CD4-positive, alpha-beta memory T cell (primary cell): ENCODE results near the gene MRPS31. TPM values are rescaled to one million over a fixed set of nuclear protein-coding genes. Genes with fewer than 3 reads are reported as not detected.

ENCODE experiments used
- CTCF ChIA-PET: fragments of 350-600 bp; sonication (Branson Sonifier 250); formaldehyde crosslinking; loops from one replicate; lab custom pipeline; 2021; ENCODE audit warnings: inconsistent platforms; ENCODE audit not compliant: partially characterized antibody; lab: Charles Lee
- POLR2A ChIA-PET: fragments of 350-600 bp; sonication (Branson Sonifier 250); formaldehyde crosslinking; loops from one replicate; lab custom pipeline; 2021; ENCODE audit not compliant: partially characterized antibody; lab: Charles Lee
- DNase-seq, 5 donors: peaks; one replicate each; pipeline versions ENCODE4 v3.0.0 to v3.0.0-alpha.2; 2020 to 2022; ENCODE audit warnings: mixed read lengths in 1 of 5
- H3K27ac ChIP-seq: one replicate; pipeline ENCODE4 v1.7.0; 2013; ENCODE audit warnings: low read depth, low read length
- H3K27me3 ChIP-seq: 2 replicates; pipeline ENCODE4 v1.7.0; 2013; ENCODE audit warnings: mild to moderate bottlenecking, low read length, moderate library complexity; ENCODE audit not compliant: insufficient read depth
- H3K36me3 ChIP-seq: 2 replicates; pipeline ENCODE4 v1.7.0; 2013; ENCODE audit warnings: mild to moderate bottlenecking, low read length, moderate library complexity; ENCODE audit not compliant: insufficient read depth
- H3K4me1 ChIP-seq: 2 replicates; pipeline ENCODE4 v1.7.0; 2013; ENCODE audit warnings: mild to moderate bottlenecking, low read length, moderate library complexity; ENCODE audit not compliant: insufficient read depth
- H3K4me3 ChIP-seq, 2 donors: one replicate each; pipeline ENCODE4 v1.7.0; 2013; ENCODE audit warnings: low read length in 2 of 2, mild to moderate bottlenecking in 1 of 2
- H3K9me3 ChIP-seq, 2 donors: one replicate each; pipeline ENCODE4 v1.7.0; 2013; ENCODE audit warnings: low read length in 2 of 2, control low read depth in 1 of 2; ENCODE audit not compliant: control insufficient read depth in 1 of 2
- H3K27ac Mint-ChIP-seq, 7 donors: one replicate each; pipeline ENCODE4 v1.8.0; 2020 to 2021; ENCODE audit warnings: mixed read lengths in 7 of 7, mild to moderate bottlenecking in 6 of 7, inconsistent platforms in 3 of 7, moderate library complexity in 3 of 7
- H3K27me3 Mint-ChIP-seq, 2 donors: one replicate each; pipeline ENCODE4 v1.8.0; 2020 to 2021; ENCODE audit warnings: mixed read lengths in 2 of 2
- H3K36me3 Mint-ChIP-seq, 2 donors: one replicate each; pipeline ENCODE4 v1.8.0; 2020 to 2021; ENCODE audit warnings: mixed read lengths in 2 of 2, inconsistent platforms in 1 of 2, mild to moderate bottlenecking in 1 of 2
- H3K4me1 Mint-ChIP-seq, 4 donors: one replicate each; pipeline ENCODE4 v1.8.0; 2020 to 2021; ENCODE audit warnings: mixed read lengths in 4 of 4, mild to moderate bottlenecking in 1 of 4
- H3K4me3 Mint-ChIP-seq, 8 donors: one replicate each; pipeline ENCODE4 v1.8.0; 2020 to 2021; ENCODE audit warnings: mixed read lengths in 8 of 8, mild to moderate bottlenecking in 7 of 8, moderate library complexity in 6 of 8, inconsistent platforms in 3 of 8
- H3K9me3 Mint-ChIP-seq, 8 donors: one replicate each; pipeline ENCODE4 v1.8.0; 2020 to 2021; ENCODE audit warnings: mixed read lengths in 8 of 8, mild to moderate bottlenecking in 5 of 8, inconsistent platforms in 3 of 8, moderate library complexity in 1 of 8
- intact Hi-C: fragments of 100-400 bp; cut with micrococcal nuclease; formaldehyde crosslinking; loops from one replicate; pipeline ENCODE4 v1.15.1; 2023
- polyA plus RNA-seq, 2 donors: library from polyadenylated mRNA; unstranded; fragments of 300-500 nt; fragmentation: Illumina TruSeq; gene quantifications; one replicate each; pipeline ENCODE4 v1.2.3, GENCODE V29; 2021
- total RNA-seq, 2 experiments: library from RNA; stranded (reverse); gene quantifications; one replicate each; pipeline ENCODE4 v1.2.3, GENCODE V29; 2021

Gene MRPS31
- total and polyA plus RNA-seq, 4 experiments from 2014 or later, result 37.7 to 58.5 (median 43.8) TPM

DNA sequence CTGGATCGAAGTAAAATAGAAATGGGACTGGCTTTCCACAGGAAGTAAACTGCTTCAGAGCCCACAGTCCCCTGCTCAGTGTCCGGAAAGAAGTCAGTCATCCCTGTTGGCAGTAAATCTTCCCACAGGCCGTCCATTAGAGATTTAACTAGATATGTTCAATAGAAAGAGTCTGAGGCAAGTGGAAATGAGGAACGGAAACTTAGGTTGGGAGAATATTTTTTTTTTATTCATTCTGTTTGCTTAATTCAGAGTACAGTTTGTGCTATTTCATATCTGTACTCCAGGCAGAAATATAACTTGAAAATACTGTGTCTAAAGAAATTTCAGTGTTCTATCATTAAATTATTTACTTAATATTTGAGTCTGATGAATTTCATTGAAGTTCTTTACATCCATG, 41.1 kb upstream of the MRPS31 start:
- ChIA-PET POLR2A (no interaction called here), CTCF (no interaction called here)
- no peaks in the 10 kb centered on the region for H3K4me1 ChIP-seq
- DNase-seq, result no peak
- H3K36me3 ChIP-seq, result peaks cover 5% of the 10 kb centered on the region
- H3K27me3 ChIP-seq, result no peaks in the 10 kb centered on the region
- Mint-ChIP-seq H3K4me3 (no peak overlapping the region), H3K4me1 (peaks cover 0 to 3% (median 0%) of the 10 kb centered on the region in 4 donors), H3K36me3 (peaks cover 62 to 66% of the 10 kb centered on the region in 2 donors), H3K27ac (peak overlapping the region in 2 of 7 donors; percentile 63 to 64), H3K27me3 (no peaks in the 10 kb centered on the region), H3K9me3 (peaks cover 2 to 16% (median 9%) of the 10 kb centered on the region in 8 donors)
- no peak overlapping the region for H3K4me3 ChIP-seq
- intact Hi-C loops, result no loop called here
- no peaks in the 10 kb centered on the region for H3K9me3 ChIP-seq
- H3K27ac ChIP-seq, result no peak overlapping the region

DNA sequence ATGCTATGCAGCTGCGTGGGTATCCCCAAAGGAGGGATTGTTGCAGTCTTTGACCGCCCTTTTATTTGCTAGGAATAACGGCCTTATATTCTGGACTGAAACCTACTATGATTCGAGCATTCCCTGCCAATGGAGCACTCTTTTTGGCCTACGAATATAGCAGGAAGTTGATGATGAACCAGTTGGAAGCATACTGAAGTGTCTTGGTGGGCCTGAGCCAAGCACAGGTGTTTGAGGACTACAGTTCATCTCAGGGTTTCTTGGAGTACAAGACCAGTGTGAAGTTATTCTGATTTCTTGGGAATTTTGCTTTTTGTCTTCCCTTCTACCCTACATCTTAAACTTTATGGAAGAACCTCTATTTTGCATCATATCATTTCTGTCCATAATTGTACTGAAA, 38.5 kb upstream of the MRPS31 start:
- no peaks in the 10 kb centered on the region for H3K27me3 ChIP-seq
- ChIA-PET CTCF (no interaction called here), POLR2A (no interaction called here)
- Mint-ChIP-seq H3K4me1 (peaks cover 0 to 3% (median 0%) of the 10 kb centered on the region in 4 donors), H3K9me3 (peaks cover 0 to 2% (median 0%) of the 10 kb centered on the region in 8 donors), H3K27ac (no peak overlapping the region), H3K36me3 (peaks cover 63 to 78% of the 10 kb centered on the region in 2 donors), H3K27me3 (no peaks in the 10 kb centered on the region), H3K4me3 (no peak overlapping the region)
- no peaks in the 10 kb centered on the region for H3K9me3 ChIP-seq
- DNase-seq, result no peak
- intact Hi-C loops, result no loop called here
- H3K4me3 ChIP-seq, result no peak overlapping the region
- H3K4me1 ChIP-seq, result no peaks in the 10 kb centered on the region
- peaks cover 18% of the 10 kb centered on the region for H3K36me3 ChIP-seq
- no peak overlapping the region for H3K27ac ChIP-seq

DNA sequence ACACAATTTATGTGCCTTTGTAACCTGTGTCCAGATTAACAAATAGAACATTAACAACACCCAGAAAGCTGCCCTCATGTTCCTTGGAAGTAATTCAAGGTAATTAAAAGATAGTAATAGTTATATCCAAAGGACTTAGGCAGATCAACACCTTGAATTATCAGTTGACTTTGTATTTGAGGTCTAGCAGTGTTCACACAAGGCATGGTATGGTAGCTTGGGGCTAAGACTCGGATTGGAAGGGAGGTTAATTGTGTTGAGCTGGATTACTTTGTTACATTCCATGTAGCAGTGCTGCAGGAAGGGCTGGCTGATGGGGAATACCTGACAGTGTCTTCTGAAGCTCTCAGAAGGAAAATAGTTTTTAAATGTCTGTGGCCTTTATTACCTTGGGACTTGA, 35.3 kb upstream of the MRPS31 start:
- Mint-ChIP-seq H3K27ac (peak overlapping the region in 2 of 7 donors; percentile 2 to 24), H3K9me3 (no peaks in the 10 kb centered on the region), H3K4me3 (no peak overlapping the region), H3K36me3 (peaks cover 59 to 77% of the 10 kb centered on the region in 2 donors), H3K4me1 (peaks cover 0 to 1% (median 0%) of the 10 kb centered on the region in 4 donors), H3K27me3 (no peaks in the 10 kb centered on the region)
- POLR2A ChIA-PET, result no interaction called here
- Histone ChIP-seq H3K4me1 (no peaks in the 10 kb centered on the region), H3K27ac (no peak overlapping the region), H3K9me3 (no peaks in the 10 kb centered on the region), H3K27me3 (no peaks in the 10 kb centered on the region), H3K4me3 (no peak overlapping the region), H3K36me3 (peaks cover 18% of the 10 kb centered on the region)
- CTCF ChIA-PET, result interaction anchor here (0.8 kb wide), 1 partner anchor 168 kb away, joined by 3 read pairs; no protein-coding TSS in a partner anchor
- intact Hi-C loops, result no loop called here
- DNase-seq, result no peak

DNA sequence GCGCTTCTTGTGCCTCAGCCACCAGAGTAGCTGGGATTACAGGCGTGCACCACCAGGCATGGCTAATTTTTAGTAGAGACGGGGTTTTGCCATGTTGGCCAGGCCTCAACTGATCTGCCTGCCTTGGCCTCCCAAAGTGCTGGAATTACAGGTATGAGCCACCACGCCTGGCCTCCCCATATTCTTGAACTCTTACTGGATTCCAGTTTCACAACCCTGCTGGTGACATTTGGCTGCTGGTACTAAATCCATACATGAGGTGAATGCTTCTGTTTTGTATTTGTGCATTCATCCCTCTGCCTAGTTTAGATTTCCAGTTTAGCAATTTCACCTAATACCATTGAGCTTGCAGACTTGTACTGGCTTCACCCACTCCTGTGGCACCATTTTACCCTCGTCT, 32.3 kb upstream of the MRPS31 start:
- no peak for DNase-seq
- Histone ChIP-seq H3K27me3 (no peaks in the 10 kb centered on the region), H3K4me1 (no peaks in the 10 kb centered on the region), H3K27ac (no peak overlapping the region), H3K9me3 (no peaks in the 10 kb centered on the region), H3K4me3 (no peak overlapping the region), H3K36me3 (peaks cover 20% of the 10 kb centered on the region)
- ChIA-PET CTCF (no interaction called here), POLR2A (no interaction called here)
- Mint-ChIP-seq H3K4me1 (peaks cover 2 to 12% (median 5%) of the 10 kb centered on the region in 4 donors), H3K27ac (no peak overlapping the region), H3K27me3 (no peaks in the 10 kb centered on the region), H3K4me3 (no peak overlapping the region), H3K36me3 (peaks cover 68 to 75% of the 10 kb centered on the region in 2 donors), H3K9me3 (no peaks in the 10 kb centered on the region)
- intact Hi-C loops, result no loop called here

DNA sequence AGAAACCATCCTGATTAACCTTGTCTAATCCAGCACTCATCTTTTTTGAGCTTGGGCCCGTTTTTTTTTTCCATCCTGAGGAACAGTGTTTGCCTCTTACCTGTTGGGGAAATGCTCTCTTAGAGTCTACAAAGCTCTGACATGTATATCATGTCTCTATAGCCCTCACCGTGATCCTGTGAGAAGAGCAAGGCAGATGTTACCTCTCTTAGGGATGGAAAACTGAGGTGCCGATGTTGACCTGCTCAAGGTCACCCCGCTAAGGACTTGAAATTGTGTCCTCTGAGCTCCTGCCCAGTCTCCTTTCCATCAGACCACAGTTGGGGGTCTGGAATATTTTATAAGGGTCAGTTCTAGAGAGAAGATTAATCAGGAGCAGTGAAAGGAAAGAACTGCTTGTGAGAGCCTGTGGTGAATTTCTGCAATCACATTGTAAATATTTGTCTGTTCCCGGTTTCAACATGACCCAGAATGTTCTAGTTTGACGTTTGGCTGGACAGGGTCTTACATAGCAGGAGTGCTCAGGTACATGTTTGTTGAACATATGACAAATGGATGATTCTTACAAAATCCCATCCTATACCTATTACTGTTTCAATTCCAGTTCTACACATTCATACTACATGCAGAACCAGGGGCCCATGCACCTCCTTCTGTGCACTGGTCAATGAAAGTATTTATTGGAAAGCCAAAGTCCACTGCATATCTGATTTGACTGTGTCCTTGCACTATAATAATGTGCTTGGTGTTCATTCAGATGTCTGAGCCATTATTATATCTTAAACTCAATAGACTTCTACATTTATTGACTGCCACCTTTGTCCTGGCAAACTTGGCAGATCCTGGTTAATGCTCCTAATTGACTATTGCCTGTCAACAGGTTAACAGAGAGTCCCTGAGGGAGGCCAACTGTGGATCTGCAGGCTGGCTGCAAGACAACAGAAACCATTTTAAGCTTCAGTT, 30.5 kb upstream of the MRPS31 start:
- no peaks in the 10 kb centered on the region for H3K9me3 ChIP-seq
- intact Hi-C loops, result no loop called here
- peak overlapping the region in 3 of 7 donors; percentile 7 to 71 (median 30) for H3K27ac Mint-ChIP-seq

DNA sequence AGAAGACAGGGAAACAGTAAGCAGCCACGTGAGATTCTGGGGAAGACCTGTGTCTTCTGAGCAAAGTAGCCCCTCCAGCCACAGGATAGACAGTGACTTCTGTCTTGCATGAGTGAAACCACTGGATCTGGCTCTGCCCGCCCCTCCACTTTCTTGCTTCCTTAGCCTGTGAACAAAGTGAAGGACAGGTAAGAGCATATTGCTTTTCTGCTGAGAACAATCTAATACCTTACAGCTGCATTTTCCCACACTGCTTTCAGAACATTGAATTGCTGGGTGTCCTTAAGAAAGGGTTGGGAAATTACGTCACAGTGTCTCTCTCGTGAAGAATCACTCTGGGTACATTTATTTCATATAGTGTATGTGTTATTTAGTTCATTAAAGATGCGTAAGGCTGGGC, 29.6 kb upstream of the MRPS31 start:
- no peak overlapping the region for H3K4me3 Mint-ChIP-seq
- H3K27ac Mint-ChIP-seq, result peak overlapping the region in 3 of 7 donors; percentile 18 to 80 (median 24)
- intact Hi-C loops, result no loop called here
- ChIA-PET POLR2A (no interaction called here), CTCF (interaction anchor here (1.5 kb wide), 1 partner anchor 14 kb away, joined by 3 read pairs; no protein-coding TSS in a partner anchor)
- H3K36me3 ChIP-seq, result peaks cover 14% of the 10 kb centered on the region
- no peak for DNase-seq
- no peaks in the 10 kb centered on the region for H3K27me3 Mint-ChIP-seq
- no peaks in the 10 kb centered on the region for H3K4me1 ChIP-seq
- H3K9me3 ChIP-seq, result no peaks in the 10 kb centered on the region
- H3K27me3 ChIP-seq, result no peaks in the 10 kb centered on the region
- no peaks in the 10 kb centered on the region for H3K9me3 Mint-ChIP-seq
- no peak overlapping the region for H3K27ac ChIP-seq
- H3K4me1 Mint-ChIP-seq, result peaks cover 2 to 17% (median 8%) of the 10 kb centered on the region in 4 donors
- H3K4me3 ChIP-seq, result no peak overlapping the region
- H3K36me3 Mint-ChIP-seq, result peaks cover 55 to 60% of the 10 kb centered on the region in 2 donors

More for the DNA sequence above, 30.5 kb upstream of the MRPS31 start:
- Mint-ChIP-seq H3K9me3 (no peaks in the 10 kb centered on the region), H3K36me3 (peaks cover 54 to 64% of the 10 kb centered on the region in 2 donors), H3K27me3 (no peaks in the 10 kb centered on the region), H3K4me1 (peaks cover 2 to 12% (median 6%) of the 10 kb centered on the region in 4 donors), H3K4me3 (no peak overlapping the region)
- POLR2A ChIA-PET, result no interaction called here
- DNase-seq, result no peak
- no peak overlapping the region for H3K4me3 ChIP-seq
- H3K36me3 ChIP-seq, result peaks cover 20% of the 10 kb centered on the region
- no peaks in the 10 kb centered on the region for H3K27me3 ChIP-seq
- CTCF ChIA-PET, result interaction anchor here (0.9 kb wide), 1 partner anchor 24 kb away, joined by 3 read pairs; no protein-coding TSS in a partner anchor
- H3K27ac ChIP-seq, result no peak overlapping the region
- no peaks in the 10 kb centered on the region for H3K4me1 ChIP-seq

DNA sequence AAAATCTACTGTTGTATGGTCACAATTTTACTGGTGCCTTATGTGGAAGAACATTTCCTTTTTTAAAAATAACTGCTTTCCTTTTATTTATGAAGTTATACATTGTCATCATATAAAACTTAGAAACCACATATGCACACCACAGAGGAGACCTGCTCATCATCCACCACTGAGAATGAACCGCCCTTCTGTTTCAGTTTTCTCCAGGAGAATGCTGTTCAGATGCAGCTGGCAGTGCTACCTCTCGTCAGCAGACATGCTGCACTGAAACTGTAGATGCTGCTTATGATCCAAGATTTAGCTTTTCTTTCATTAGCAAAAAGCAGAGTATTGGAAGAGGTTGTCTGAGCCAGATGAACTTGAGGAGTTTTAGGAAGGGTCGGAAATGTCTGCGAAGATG, 28.5 kb upstream of the MRPS31 start:
- H3K27ac ChIP-seq, result no peak overlapping the region
- Mint-ChIP-seq H3K36me3 (peaks cover 47 to 60% of the 10 kb centered on the region in 2 donors), H3K27me3 (no peaks in the 10 kb centered on the region), H3K4me1 (peaks cover 3 to 21% (median 9%) of the 10 kb centered on the region in 4 donors), H3K27ac (peak overlapping the region in 4 of 7 donors; percentile 5 to 70 (median 26)), H3K9me3 (no peaks in the 10 kb centered on the region), H3K4me3 (peak overlapping the region in 2 of 8 donors; percentile 1 to 11)
- ChIA-PET POLR2A (interaction anchor here (2.2 kb wide), 1 partner anchor 10 kb away, joined by 9 read pairs; the partner anchor contains the start of gene SLC25A15), CTCF (interaction anchor here (1.5 to 2.4 kb wide), 2 partner anchors 11 to 15 kb away, joined by 3 to 9 read pairs; partner anchors contain the start of gene SLC25A15)
- no peak overlapping the region for H3K4me3 ChIP-seq
- peaks cover 11% of the 10 kb centered on the region for H3K36me3 ChIP-seq
- H3K4me1 ChIP-seq, result no peaks in the 10 kb centered on the region
- DNase-seq, result no peak
- intact Hi-C loops, result no loop called here
- H3K9me3 ChIP-seq, result no peaks in the 10 kb centered on the region
- no peaks in the 10 kb centered on the region for H3K27me3 ChIP-seq
